Measurements from ENCODE around the gene SIPA1L2. TPM values are rescaled to one million over a fixed set of nuclear protein-coding genes. Genes with fewer than 3 reads are reported as not detected.

Gene SIPA1L2
- total RNA-seq, result 1 to 10 TPM; 1.3 to 3.3 TPM
- total RNA-seq, result 4.5 to 7.9 reads per million in 2 donors

- peak; percentile 95 for ATAC-seq
- peaks cover 26% of the 10 kb centered on the region for H3K27me3 Mint-ChIP-seq
Observed at GRCh38 chr1:232630047-232630893, at the start of gene SIPA1L2. Gene SIPA1L2, minus strand, starts transcription at chr1:232630133. Its CDS starts 114,794 bp downstream, at chr1:232515339.

GRCh38 chr1:232678185-232678886 is 48.4 kb upstream of the SIPA1L2 start:
- no peak for ATAC-seq
- H3K36me3 Mint-ChIP-seq (ENCODE audit: low read depth), result peaks cover 6% of the 10 kb centered on the region
- H3K4me3 Mint-ChIP-seq, result no peak overlapping the region
- no peak for DNase-seq
- no peaks in the 10 kb centered on the region for H3K9me3 ChIP-seq (ENCODE audit: control insufficient read depth, low read length, poor library complexity, severe bottlenecking)
- H3K4me1 Mint-ChIP-seq, result no peaks in the 10 kb centered on the region
- H3K27ac Mint-ChIP-seq, result no peak overlapping the region
- peaks cover 17% of the 10 kb centered on the region for H3K27me3 Mint-ChIP-seq

More at GRCh38 chr1:232630047-232630893, at the start of gene SIPA1L2:
- H3K9me3 ChIP-seq (ENCODE audit: control insufficient read depth, low read length, poor library complexity, severe bottlenecking), result no peaks in the 10 kb centered on the region
- H3K4me3 Mint-ChIP-seq, result peak within 1 kb of the TSS; percentile 89
- H3K36me3 Mint-ChIP-seq (ENCODE audit: low read depth), result no peaks in the 10 kb centered on the region
- H3K4me1 Mint-ChIP-seq, result peaks cover 24% of the 10 kb centered on the region
- peak; percentile 74 to 83 (median 77) for DNase-seq
- peak within 1 kb of the TSS; percentile 41 for H3K27ac Mint-ChIP-seq

- Mint-ChIP-seq H3K4me3 (no peak overlapping the region), H3K27ac (no peak overlapping the region), H3K27me3 (peaks cover 30% of the 10 kb centered on the region), H3K36me3 (ENCODE audit: low read depth) (peaks cover 6% of the 10 kb centered on the region), H3K4me1 (no peaks in the 10 kb centered on the region)
- H3K9me3 ChIP-seq (ENCODE audit: control insufficient read depth, low read length, poor library complexity, severe bottlenecking), result no peaks in the 10 kb centered on the region
- ATAC-seq (no peak), DNase-seq (no peak)
Observed at GRCh38 chr1:232676307-232676706, 46.4 kb upstream of the SIPA1L2 start.

GRCh38 chr1:232675898-232676297 is 46.0 kb upstream of the SIPA1L2 start:
- no peaks in the 10 kb centered on the region for H3K9me3 ChIP-seq (ENCODE audit: control insufficient read depth, low read length, poor library complexity, severe bottlenecking)
- Mint-ChIP-seq H3K27ac (no peak overlapping the region), H3K4me3 (no peak overlapping the region), H3K36me3 (ENCODE audit: low read depth) (peaks cover 6% of the 10 kb centered on the region), H3K4me1 (no peaks in the 10 kb centered on the region), H3K27me3 (peaks cover 32% of the 10 kb centered on the region)
- ATAC-seq (no peak), DNase-seq (no peak)

GRCh38 chr1:232675260-232675659 is 45.3 kb upstream of the SIPA1L2 start:
- Mint-ChIP-seq H3K27ac (no peak overlapping the region), H3K4me3 (no peak overlapping the region), H3K4me1 (no peaks in the 10 kb centered on the region), H3K27me3 (peaks cover 38% of the 10 kb centered on the region), H3K36me3 (ENCODE audit: low read depth) (peaks cover 3% of the 10 kb centered on the region)
- no peaks in the 10 kb centered on the region for H3K9me3 ChIP-seq (ENCODE audit: control insufficient read depth, low read length, poor library complexity, severe bottlenecking)
- no peak for DNase-seq
- no peak for ATAC-seq

GRCh38 chr1:232673256-232673655 is 43.3 kb upstream of the SIPA1L2 start:
- Mint-ChIP-seq H3K36me3 (ENCODE audit: low read depth) (peaks cover 3% of the 10 kb centered on the region), H3K4me3 (no peak overlapping the region), H3K27ac (no peak overlapping the region), H3K4me1 (no peaks in the 10 kb centered on the region), H3K27me3 (peaks cover 45% of the 10 kb centered on the region)
- H3K9me3 ChIP-seq (ENCODE audit: control insufficient read depth, low read length, poor library complexity, severe bottlenecking), result no peaks in the 10 kb centered on the region
- DNase-seq (no peak), ATAC-seq (no peak)

GRCh38 chr1:232669981-232670747 is 40.2 kb upstream of the SIPA1L2 start:
- H3K4me1 Mint-ChIP-seq, result peaks cover 9% of the 10 kb centered on the region
- no peaks in the 10 kb centered on the region for H3K9me3 ChIP-seq (ENCODE audit: control insufficient read depth, low read length, poor library complexity, severe bottlenecking)
- H3K27ac Mint-ChIP-seq, result no peak overlapping the region
- ATAC-seq (no peak), DNase-seq (no peak)
- peaks cover 3% of the 10 kb centered on the region for H3K36me3 Mint-ChIP-seq (ENCODE audit: low read depth)
- no peak overlapping the region for H3K4me3 Mint-ChIP-seq
- H3K27me3 Mint-ChIP-seq, result peaks cover 38% of the 10 kb centered on the region

- Mint-ChIP-seq H3K4me3 (peak overlapping the region; percentile 15), H3K27ac (no peak overlapping the region), H3K36me3 (ENCODE audit: low read depth) (no peaks in the 10 kb centered on the region), H3K4me1 (peaks cover 9% of the 10 kb centered on the region), H3K27me3 (peaks cover 25% of the 10 kb centered on the region)
- no peaks in the 10 kb centered on the region for H3K9me3 ChIP-seq (ENCODE audit: control insufficient read depth, low read length, poor library complexity, severe bottlenecking)
- ATAC-seq (no peak), DNase-seq (no peak)
Observed at GRCh38 chr1:232667778-232668165, 37.8 kb upstream of the SIPA1L2 start.

GRCh38 chr1:232667094-232667777 is 37.3 kb upstream of the SIPA1L2 start:
- H3K4me1 Mint-ChIP-seq, result peaks cover 9% of the 10 kb centered on the region
- H3K4me3 Mint-ChIP-seq, result peak overlapping the region; percentile 15
- peaks cover 27% of the 10 kb centered on the region for H3K27me3 Mint-ChIP-seq
- H3K27ac Mint-ChIP-seq, result no peak overlapping the region
- no peaks in the 10 kb centered on the region for H3K9me3 ChIP-seq (ENCODE audit: control insufficient read depth, low read length, poor library complexity, severe bottlenecking)
- DNase-seq (no peak), ATAC-seq (no peak)
- no peaks in the 10 kb centered on the region for H3K36me3 Mint-ChIP-seq (ENCODE audit: low read depth)

- Mint-ChIP-seq H3K27me3 (peaks cover 34% of the 10 kb centered on the region), H3K4me1 (peaks cover 9% of the 10 kb centered on the region), H3K4me3 (no peak overlapping the region), H3K27ac (no peak overlapping the region), H3K36me3 (ENCODE audit: low read depth) (no peaks in the 10 kb centered on the region)
- H3K9me3 ChIP-seq (ENCODE audit: control insufficient read depth, low read length, poor library complexity, severe bottlenecking), result no peaks in the 10 kb centered on the region
- DNase-seq, result no peak
- ATAC-seq, result no peak
Observed at GRCh38 chr1:232664844-232665777, 35.2 kb upstream of the SIPA1L2 start.

GRCh38 chr1:232662910-232663309 is 33.0 kb upstream of the SIPA1L2 start:
- DNase-seq (no peak), ATAC-seq (no peak)
- H3K27ac Mint-ChIP-seq, result no peak overlapping the region
- H3K27me3 Mint-ChIP-seq, result peaks cover 47% of the 10 kb centered on the region
- H3K9me3 ChIP-seq (ENCODE audit: control insufficient read depth, low read length, poor library complexity, severe bottlenecking), result no peaks in the 10 kb centered on the region
- no peaks in the 10 kb centered on the region for H3K36me3 Mint-ChIP-seq (ENCODE audit: low read depth)
- H3K4me1 Mint-ChIP-seq, result peaks cover 9% of the 10 kb centered on the region
- no peak overlapping the region for H3K4me3 Mint-ChIP-seq

GRCh38 chr1:232658386-232658785 is 28.5 kb upstream of the SIPA1L2 start:
- Mint-ChIP-seq H3K27ac (no peak overlapping the region), H3K4me3 (no peak overlapping the region), H3K27me3 (peaks cover 82% of the 10 kb centered on the region), H3K4me1 (peaks cover 2% of the 10 kb centered on the region), H3K36me3 (ENCODE audit: low read depth) (no peaks in the 10 kb centered on the region)
- H3K9me3 ChIP-seq (ENCODE audit: control insufficient read depth, low read length, poor library complexity, severe bottlenecking), result no peaks in the 10 kb centered on the region
- no peak for DNase-seq
- no peak for ATAC-seq
